Astrocyte of the spinal cord (primary cell): Measurements from ENCODE around the gene KMO.

ENCODE experiments used
- DNase-seq: peaks from one replicate; pipeline ENCODE4 v3.0.0; 2011; ENCODE audit warnings: low read depth, low spot score
- H3K4me3 ChIP-seq: 2 replicates; pipeline ENCODE4 v1.5.1; 2011; ENCODE audit warnings: low read depth, mild to moderate bottlenecking, low read length, moderate library complexity
- CTCF ChIP-seq: IDR thresholded peaks from 2 replicates; pipeline ENCODE4 v1.5.1; 2012; ENCODE audit warnings: low read depth, mild to moderate bottlenecking, low read length, inconsistent platforms
- in situ Hi-C: cut with HindIII; loops from 2 replicates; pipeline ENCODE4 v1.10.0; 2017; ENCODE audit warnings: low sequenced_read_pairs

The KMO gene

GRCh38 chr1:241637046-241637590 lies 104.9 kb downstream of the KMO start:
- no peak for TF ChIP-seq CTCF
- H3K4me3 ChIP-seq, result no peak overlapping the region
- no peak for DNase-seq
- in situ Hi-C loops, result no loop called here

- no peak for DNase-seq
- H3K4me3 ChIP-seq, result no peak overlapping the region
- in situ Hi-C loops, result no loop called here
- TF ChIP-seq CTCF, result no peak
Observed at GRCh38 chr1:241637604-241638003, 105.4 kb downstream of the KMO start.

- H3K4me3 ChIP-seq, result peak overlapping the region; percentile 1
- TF ChIP-seq CTCF, result no peak
- in situ Hi-C loops, result no loop called here
- DNase-seq, result no peak
Observed at GRCh38 chr1:241638099-241638682, 106.0 kb downstream of the KMO start.

GRCh38 chr1:241638909-241639622 lies 106.9 kb downstream of the KMO start:
- in situ Hi-C loops, result no loop called here
- no peak for DNase-seq
- peak overlapping the region; percentile 92 for H3K4me3 ChIP-seq
- no peak for TF ChIP-seq CTCF

- peak overlapping the region; percentile 92 for H3K4me3 ChIP-seq
- TF ChIP-seq CTCF, result no peak
- peak; percentile 52 for DNase-seq
- in situ Hi-C loops, result no loop called here
Observed at GRCh38 chr1:241639623-241640148, 107.5 kb downstream of the KMO start.

- H3K4me3 ChIP-seq, result peak within 1 kb of the TSS; percentile 92
- peak; percentile 88 for DNase-seq
- TF ChIP-seq CTCF, result no peak
- in situ Hi-C loops, result no loop called here
Observed at GRCh38 chr1:241640149-241640866, 108.1 kb downstream of the KMO start, which contains the start of the genes CHML and OPN3. TSS of gene CHML (minus strand) at chr1:241640369. CDS start at chr1:241635766, 4,603 bp downstream. TSS of gene OPN3 (minus strand) at chr1:241640369. CDS start at chr1:241640254, 115 bp downstream.
